HEK293 (cell line): ENCODE results near the gene SLC8A3.

Experiments used
- CTCF ChIA-PET: fragments of 350-600 bp; formaldehyde crosslinking; extraction: SDS; loops from one replicate; lab custom pipeline; 2021; ENCODE audit warnings: antibody characterized with exemption; lab: Yijun Ruan, JAX
- POLR2A ChIA-PET: fragments of 300-600 bp; formaldehyde crosslinking; extraction: SDS; loops from one replicate; lab custom pipeline; 2020; ENCODE audit warnings: antibody characterized with exemption, inconsistent platforms; lab: Yijun Ruan, JAX
- H3K27ac ChIP-seq: fragments of 200-500 bp; sonication (Bioruptor generic); 2 replicates; pipeline ENCODE4 v1.5.1; 2014; ENCODE audit warnings: low read depth, low read length, control low read depth, inconsistent platforms; ENCODE audit errors: extremely low read depth
- H3K36me3 ChIP-seq, 2 experiments: fragments of 200-500 bp in 1 of 2; sonication (Bioruptor generic) in 1 of 2; 1 replicate in 1 of 2; 2 replicates in 1 of 2; pipeline ENCODE4 v1.5.1; 2014 to 2017; ENCODE audit warnings: inconsistent platforms in 2 of 2, low read length in 2 of 2; ENCODE audit not compliant: control insufficient read depth in 2 of 2, insufficient read depth in 1 of 2
- H3K4me1 ChIP-seq: fragments of 200-500 bp; sonication (Bioruptor generic); 2 replicates; pipeline ENCODE4 v1.5.1; 2014; ENCODE audit warnings: mild to moderate bottlenecking, low read length, inconsistent platforms; ENCODE audit not compliant: control insufficient read depth, insufficient read depth
- H3K4me3 ChIP-seq: 2 replicates; pipeline ENCODE4 v1.5.1; 2011; ENCODE audit warnings: low read depth, mild to moderate bottlenecking, control low read depth, low read length, moderate library complexity
- H3K9me3 ChIP-seq: fragments of 200-500 bp; sonication (Bioruptor generic); 2 replicates; pipeline ENCODE4 v1.5.1; 2014; ENCODE audit warnings: low read depth, low read length, inconsistent platforms; ENCODE audit not compliant: control insufficient read depth, insufficient read depth
- BCL6B ChIP-seq: fragments of 450-650 bp; formaldehyde crosslinking; IDR thresholded peaks from 2 replicates; pipeline ENCODE4 v1.5.1; 2017; ENCODE audit warnings: missing biosample characterization, missing genetic modification characterization
- HOXA7 ChIP-seq: sonication (generic); formaldehyde crosslinking; IDR thresholded peaks from 2 replicates; pipeline ENCODE4 v1.8.1; 2022; ENCODE audit warnings: missing genetic modification reagents, borderline replicate concordance
- HOXD13 ChIP-seq: sonication (generic); formaldehyde crosslinking; IDR thresholded peaks from 2 replicates; pipeline ENCODE4 v1.8.0; 2022; ENCODE audit warnings: missing genetic modification reagents, borderline replicate concordance
- KLF10 ChIP-seq: fragments of 450-650 bp; IDR thresholded peaks from 2 replicates; pipeline ENCODE4 v1.5.1; 2018; ENCODE audit warnings: missing biosample characterization, mild to moderate bottlenecking, missing genetic modification characterization
- MYNN ChIP-seq: fragments of 450-650 bp; formaldehyde crosslinking; IDR thresholded peaks from 2 replicates; pipeline ENCODE4 v1.5.1; 2016; ENCODE audit warnings: missing biosample characterization, missing genetic modification characterization, borderline replicate concordance
- MZF1 ChIP-seq: fragments of 450-650 bp; formaldehyde crosslinking; IDR thresholded peaks from 2 replicates; pipeline ENCODE4 v1.5.1; 2017; ENCODE audit warnings: missing biosample characterization, missing genetic modification characterization, borderline replicate concordance
- ZFP41 ChIP-seq: fragments of 450-650 bp; formaldehyde crosslinking; IDR thresholded peaks from 2 replicates; pipeline ENCODE4 v1.5.1; 2016; ENCODE audit warnings: missing biosample characterization, missing genetic modification characterization, borderline replicate concordance
- ZNF114 ChIP-seq: fragments of 450-650 bp; formaldehyde crosslinking; IDR thresholded peaks from 2 replicates; pipeline ENCODE4 v1.5.0; 2017; ENCODE audit warnings: missing biosample characterization, missing genetic modification characterization
- ZNF121 ChIP-seq: fragments of 450-650 bp; formaldehyde crosslinking; IDR thresholded peaks from 2 replicates; pipeline ENCODE4 v1.5.1; 2016; ENCODE audit warnings: missing biosample characterization, missing genetic modification characterization
- ZNF133 ChIP-seq: fragments of 450-650 bp; formaldehyde crosslinking; IDR thresholded peaks from 2 replicates; pipeline ENCODE4 v1.5.1; 2016; ENCODE audit warnings: missing biosample characterization, missing genetic modification characterization
- ZNF140 ChIP-seq: fragments of 450-650 bp; formaldehyde crosslinking; IDR thresholded peaks from 2 replicates; pipeline ENCODE4 v1.5.1; 2016; ENCODE audit warnings: missing biosample characterization, missing genetic modification characterization
- ZNF184 ChIP-seq: fragments of 450-650 bp; IDR thresholded peaks from 2 replicates; pipeline ENCODE4 v1.5.1; 2018; ENCODE audit warnings: missing biosample characterization, mild to moderate bottlenecking, missing genetic modification characterization
- ZNF341 ChIP-seq: fragments of 450-650 bp; formaldehyde crosslinking; IDR thresholded peaks from 2 replicates; pipeline ENCODE4; 2016; ENCODE audit warnings: low read depth, missing biosample characterization, missing genetic modification characterization
- ZNF37A ChIP-seq: fragments of 450-650 bp; IDR thresholded peaks from 2 replicates; pipeline ENCODE4 v1.5.1; 2018; ENCODE audit warnings: missing biosample characterization, missing genetic modification characterization
- ZNF391 ChIP-seq: fragments of 450-650 bp; formaldehyde crosslinking; IDR thresholded peaks from 2 replicates; pipeline ENCODE4 v1.5.1; 2016; ENCODE audit warnings: low read depth, missing biosample characterization, missing genetic modification characterization, borderline replicate concordance
- ZNF416 ChIP-seq: fragments of 450-650 bp; formaldehyde crosslinking; IDR thresholded peaks from 2 replicates; pipeline ENCODE4 v1.5.1; 2016; ENCODE audit warnings: missing biosample characterization, missing genetic modification characterization
- ZNF521 ChIP-seq: fragments of 450-650 bp; formaldehyde crosslinking; IDR thresholded peaks from 2 replicates; pipeline ENCODE4 v1.5.1; 2017; ENCODE audit warnings: missing biosample characterization, mild to moderate bottlenecking, missing genetic modification characterization
- ZNF529 ChIP-seq: fragments of 450-650 bp; formaldehyde crosslinking; IDR thresholded peaks from 2 replicates; pipeline ENCODE4 v1.5.1; 2017; ENCODE audit warnings: missing genetic modification characterization, missing biosample characterization; ENCODE audit not compliant: insufficient replicate concordance
- ZNF558 ChIP-seq: fragments of 450-650 bp; formaldehyde crosslinking; IDR thresholded peaks from 2 replicates; pipeline ENCODE4 v1.5.1; 2016; ENCODE audit warnings: missing biosample characterization, missing genetic modification characterization
- ZNF585B ChIP-seq: fragments of 450-650 bp; formaldehyde crosslinking; IDR thresholded peaks from 2 replicates; pipeline ENCODE4 v1.5.1; 2016; ENCODE audit warnings: missing biosample characterization, missing genetic modification characterization
- ZNF626 ChIP-seq: fragments of 450-650 bp; sonication (Bioruptor Pico); formaldehyde crosslinking; IDR thresholded peaks from 2 replicates; pipeline ENCODE4 v1.5.1; 2018; ENCODE audit warnings: missing biosample characterization, missing genetic modification characterization, inconsistent platforms
- ZNF658 ChIP-seq: fragments of 450-650 bp; formaldehyde crosslinking; IDR thresholded peaks from 2 replicates; pipeline ENCODE4; 2016; ENCODE audit warnings: missing biosample characterization, missing genetic modification characterization
- ZNF664 ChIP-seq: fragments of 450-650 bp; formaldehyde crosslinking; IDR thresholded peaks from 2 replicates; pipeline ENCODE4 v1.5.1; 2016; ENCODE audit warnings: missing biosample characterization, missing genetic modification characterization
- ZNF707 ChIP-seq: fragments of 450-650 bp; formaldehyde crosslinking; IDR thresholded peaks from 2 replicates; pipeline ENCODE4 v1.5.1; 2016; ENCODE audit warnings: missing biosample characterization, missing genetic modification characterization
- ZNF776 ChIP-seq: fragments of 450-650 bp; formaldehyde crosslinking; IDR thresholded peaks from 2 replicates; pipeline ENCODE4 v1.5.0; 2017; ENCODE audit warnings: missing biosample characterization, missing genetic modification characterization, borderline replicate concordance
- ZNF785 ChIP-seq: fragments of 450-650 bp; formaldehyde crosslinking; IDR thresholded peaks from 2 replicates; pipeline ENCODE4 v1.5.1; 2016; ENCODE audit warnings: missing biosample characterization, missing genetic modification characterization
- ZNF830 ChIP-seq: fragments of 450-650 bp; IDR thresholded peaks from 2 replicates; pipeline ENCODE4 v1.5.0; 2018; ENCODE audit warnings: missing biosample characterization, missing genetic modification characterization, low read depth, mild to moderate bottlenecking, moderate library complexity
- TF ChIP-seq, protein P1 (sequence below): fragments of 450-650 bp; formaldehyde crosslinking; IDR thresholded peaks from 2 replicates; pipeline ENCODE4 v1.5.1; 2017; ENCODE audit warnings: missing biosample characterization, missing genetic modification characterization
- TF ChIP-seq, protein P2 (sequence below): fragments of 450-650 bp; formaldehyde crosslinking; IDR thresholded peaks from 2 replicates; pipeline ENCODE4 v1.5.1; 2016; ENCODE audit warnings: missing biosample characterization, missing genetic modification characterization, borderline replicate concordance
- TF ChIP-seq, protein P3 (sequence below): fragments of 450-650 bp; formaldehyde crosslinking; IDR thresholded peaks from 2 replicates; pipeline ENCODE4 v1.5.1; 2016; ENCODE audit warnings: missing biosample characterization, missing genetic modification characterization

The SLC8A3 gene

GRCh38 chr14:70170976-70171375 is 17.8 kb downstream of the SLC8A3 start (continued):
- TF ChIP-seq MYNN (tag by site-specific recombination): no peak
- TF ChIP-seq ZNF521 (tag by site-specific recombination): no peak
- TF ChIP-seq ZNF658 (tag by site-specific recombination): no peak
- TF ChIP-seq ZNF121 (tag by site-specific recombination): no peak
- TF ChIP-seq HOXD13 (CRISPR knock-in tag): no peak
- no peak for TF ChIP-seq ZNF558
- no peak for TF ChIP-seq ZNF341
- TF ChIP-seq ZNF140: no peak
- TF ChIP-seq, all 188 proteins: peak for 0

DNA sequence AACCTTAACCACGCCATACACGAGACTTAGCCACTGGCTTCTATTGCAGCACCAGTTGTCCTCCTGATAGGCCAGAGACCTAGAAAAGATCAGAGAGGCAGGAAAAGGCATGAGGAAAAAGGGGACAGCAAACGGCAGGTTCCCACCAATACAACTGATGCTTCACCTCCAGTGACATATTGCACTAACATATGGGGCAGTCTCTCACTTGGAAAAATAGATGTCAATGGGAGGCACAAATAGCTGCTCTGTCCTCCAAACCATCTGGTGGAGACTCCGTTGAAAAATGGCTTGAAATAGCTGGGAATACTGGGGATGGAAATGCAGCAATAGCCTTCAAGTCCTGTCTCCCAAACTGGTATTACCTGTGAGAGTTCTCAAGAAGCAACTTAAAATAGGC is 20.3 kb downstream of the SLC8A3 start:
- TF ChIP-seq ZNF37A: no peak
- TF ChIP-seq ZNF785 (tag by site-specific recombination): no peak
- no peak for TF ChIP-seq ZNF114
- no peak for TF ChIP-seq ZNF707
- TF ChIP-seq ZNF121 (tag by site-specific recombination): no peak
- TF ChIP-seq BCL6B (tag by site-specific recombination): no peak
- TF ChIP-seq, protein P1, sequence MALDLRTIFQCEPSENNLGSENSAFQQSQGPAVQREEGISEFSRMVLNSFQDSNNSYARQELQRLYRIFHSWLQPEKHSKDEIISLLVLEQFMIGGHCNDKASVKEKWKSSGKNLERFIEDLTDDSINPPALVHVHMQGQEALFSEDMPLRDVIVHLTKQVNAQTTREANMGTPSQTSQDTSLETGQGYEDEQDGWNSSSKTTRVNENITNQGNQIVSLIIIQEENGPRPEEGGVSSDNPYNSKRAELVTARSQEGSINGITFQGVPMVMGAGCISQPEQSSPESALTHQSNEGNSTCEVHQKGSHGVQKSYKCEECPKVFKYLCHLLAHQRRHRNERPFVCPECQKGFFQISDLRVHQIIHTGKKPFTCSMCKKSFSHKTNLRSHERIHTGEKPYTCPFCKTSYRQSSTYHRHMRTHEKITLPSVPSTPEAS (tag by site-specific recombination): no peak
- TF ChIP-seq ZNF416 (tag by site-specific recombination): no peak
- no peak for TF ChIP-seq ZNF664 (tag by site-specific recombination)
- TF ChIP-seq, protein P2, sequence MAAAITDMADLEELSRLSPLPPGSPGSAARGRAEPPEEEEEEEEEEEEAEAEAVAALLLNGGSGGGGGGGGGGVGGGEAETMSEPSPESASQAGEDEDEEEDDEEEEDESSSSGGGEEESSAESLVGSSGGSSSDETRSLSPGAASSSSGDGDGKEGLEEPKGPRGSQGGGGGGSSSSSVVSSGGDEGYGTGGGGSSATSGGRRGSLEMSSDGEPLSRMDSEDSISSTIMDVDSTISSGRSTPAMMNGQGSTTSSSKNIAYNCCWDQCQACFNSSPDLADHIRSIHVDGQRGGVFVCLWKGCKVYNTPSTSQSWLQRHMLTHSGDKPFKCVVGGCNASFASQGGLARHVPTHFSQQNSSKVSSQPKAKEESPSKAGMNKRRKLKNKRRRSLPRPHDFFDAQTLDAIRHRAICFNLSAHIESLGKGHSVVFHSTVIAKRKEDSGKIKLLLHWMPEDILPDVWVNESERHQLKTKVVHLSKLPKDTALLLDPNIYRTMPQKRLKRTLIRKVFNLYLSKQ (tag by site-specific recombination): no peak
- TF ChIP-seq ZNF626: no peak
- TF ChIP-seq KLF10 (tag by site-specific recombination): no peak
- no peak for TF ChIP-seq ZNF184 (tag by site-specific recombination)
- no peaks in the 10 kb centered on the region for H3K36me3 ChIP-seq
- H3K9me3 ChIP-seq: no peaks in the 10 kb centered on the region
- CTCF ChIA-PET: no interaction called here
- no peaks in the 10 kb centered on the region for H3K4me1 ChIP-seq
- no peak overlapping the region for H3K27ac ChIP-seq
- POLR2A ChIA-PET: no interaction called here
- no peak overlapping the region for H3K4me3 ChIP-seq

GRCh38 chr14:70166530-70167203 is 22.1 kb downstream of the SLC8A3 start:
- H3K27ac ChIP-seq: no peak overlapping the region
- no peaks in the 10 kb centered on the region for H3K4me1 ChIP-seq
- POLR2A ChIA-PET: no interaction called here
- no peaks in the 10 kb centered on the region for H3K36me3 ChIP-seq
- no peak overlapping the region for H3K4me3 ChIP-seq
- CTCF ChIA-PET: no interaction called here
- no peaks in the 10 kb centered on the region for H3K9me3 ChIP-seq
- TF ChIP-seq ZNF830 (tag by site-specific recombination) (no peak), ZNF529 (no peak), MZF1 (tag by site-specific recombination) (no peak), ZNF585B (tag by site-specific recombination) (no peak), ZNF558 (no peak), ZNF391 (tag by site-specific recombination) (no peak), ZNF133 (tag by site-specific recombination) (no peak), ZNF776 (tag by site-specific recombination) (no peak), HOXA7 (CRISPR knock-in tag) (no peak), ZFP41 (tag by site-specific recombination) (no peak)
- TF ChIP-seq, protein P1 (tag by site-specific recombination): no peak
- TF ChIP-seq, protein P3, sequence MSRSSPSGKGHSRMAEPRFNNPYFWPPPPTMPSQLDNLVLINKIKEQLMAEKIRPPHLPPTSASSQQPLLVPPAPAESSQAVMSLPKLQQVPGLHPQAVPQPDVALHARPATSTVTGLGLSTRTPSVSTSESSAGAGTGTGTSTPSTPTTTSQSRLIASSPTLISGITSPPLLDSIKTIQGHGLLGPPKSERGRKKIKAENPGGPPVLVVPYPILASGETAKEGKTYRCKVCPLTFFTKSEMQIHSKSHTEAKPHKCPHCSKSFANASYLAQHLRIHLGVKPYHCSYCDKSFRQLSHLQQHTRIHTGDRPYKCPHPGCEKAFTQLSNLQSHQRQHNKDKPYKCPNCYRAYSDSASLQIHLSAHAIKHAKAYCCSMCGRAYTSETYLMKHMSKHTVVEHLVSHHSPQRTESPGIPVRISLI: no peak
